Putamen (tissue), 1 donor: ENCODE results near the gene IL17RA.

Experiments
- DNase-seq: peaks from one replicate; pipeline ENCODE4 v3.0.0-alpha.2; 2016; ENCODE audit warnings: low spot score

IL17RA gene

DNA sequence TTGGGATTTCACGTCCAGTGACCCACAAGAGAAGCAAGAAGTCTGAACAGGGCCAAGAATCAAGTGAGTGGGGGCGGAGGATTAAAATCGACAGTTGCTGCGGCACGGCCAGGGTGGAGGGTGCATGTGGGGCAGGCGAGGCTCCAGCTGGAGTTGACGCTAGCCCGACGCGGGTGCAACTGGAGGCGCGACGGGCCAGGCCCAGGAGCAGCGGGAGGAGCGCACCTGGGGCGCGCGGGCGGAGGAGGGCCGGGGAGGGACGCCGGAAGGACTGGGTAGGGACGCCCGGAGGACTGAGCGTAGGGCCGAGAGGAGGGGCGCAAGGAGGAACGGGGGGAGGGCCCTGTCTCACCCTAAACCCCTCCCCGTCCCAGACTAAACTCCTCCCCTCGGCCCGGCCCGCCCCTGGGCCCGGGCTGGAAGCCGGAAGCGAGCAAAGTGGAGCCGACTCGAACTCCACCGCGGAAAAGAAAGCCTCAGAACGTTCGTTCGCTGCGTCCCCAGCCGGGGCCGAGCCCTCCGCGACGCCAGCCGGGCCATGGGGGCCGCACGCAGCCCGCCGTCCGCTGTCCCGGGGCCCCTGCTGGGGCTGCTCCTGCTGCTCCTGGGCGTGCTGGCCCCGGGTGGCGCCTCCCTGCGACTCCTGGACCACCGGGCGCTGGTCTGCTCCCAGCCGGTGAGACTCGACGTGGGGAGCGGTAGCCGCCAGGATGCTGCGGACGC lies at the start of gene IL17RA:
IL17RA (plus strand) TSS at position 447 of the 723 bp plus-strand sequence; CDS start at position 539, 92 bp downstream.
- DNase-seq: peak; percentile 83

DNA sequence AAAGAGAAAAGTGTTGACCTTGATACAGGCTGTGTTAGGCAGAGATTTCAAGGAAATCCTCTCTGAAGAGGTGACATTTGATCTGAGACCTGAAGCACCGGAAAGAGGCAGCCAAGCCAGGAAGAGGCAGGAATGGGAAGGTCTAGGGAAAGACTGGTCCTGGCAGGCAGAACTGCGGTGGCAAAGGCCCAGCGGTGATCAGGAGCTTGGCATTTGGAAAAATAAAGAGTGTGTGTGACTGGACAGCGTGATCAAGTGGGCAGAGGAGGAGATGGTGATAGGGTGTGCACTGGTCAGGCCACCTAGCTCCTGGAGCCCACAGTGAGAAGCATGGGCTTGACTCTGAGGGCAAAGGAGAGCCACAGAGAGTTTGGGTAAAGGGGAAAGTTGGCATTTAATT lies 49.6 kb upstream of the IL17RA start:
- DNase-seq: no peak

- peak; percentile 42 for DNase-seq
Observed at GRCh38 chr22:17035976-17036841, 48.6 kb upstream of the IL17RA start.

GRCh38 chr22:17036842-17037711 lies 47.7 kb upstream of the IL17RA start:
- peak; percentile 35 for DNase-seq

DNA sequence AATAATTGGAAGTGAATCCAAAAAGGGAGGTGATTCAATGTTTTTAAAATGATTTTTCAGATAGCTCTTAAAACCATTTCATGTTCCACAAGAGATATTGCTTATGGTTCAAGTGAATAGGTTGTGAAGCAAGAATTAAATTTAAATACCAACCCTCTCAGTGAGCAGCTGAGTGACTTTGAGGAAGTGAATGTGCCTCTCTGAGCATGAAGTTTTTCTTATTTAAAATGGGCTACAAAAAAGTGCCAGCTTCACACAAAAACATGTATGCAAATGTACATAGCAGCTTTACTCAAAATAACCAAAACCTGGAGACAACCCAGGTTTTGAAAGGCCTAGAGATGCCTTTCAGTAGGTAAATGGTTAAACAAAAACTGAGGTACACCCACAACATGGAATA lies 41.3 kb upstream of the IL17RA start:
- DNase-seq: no peak

DNA sequence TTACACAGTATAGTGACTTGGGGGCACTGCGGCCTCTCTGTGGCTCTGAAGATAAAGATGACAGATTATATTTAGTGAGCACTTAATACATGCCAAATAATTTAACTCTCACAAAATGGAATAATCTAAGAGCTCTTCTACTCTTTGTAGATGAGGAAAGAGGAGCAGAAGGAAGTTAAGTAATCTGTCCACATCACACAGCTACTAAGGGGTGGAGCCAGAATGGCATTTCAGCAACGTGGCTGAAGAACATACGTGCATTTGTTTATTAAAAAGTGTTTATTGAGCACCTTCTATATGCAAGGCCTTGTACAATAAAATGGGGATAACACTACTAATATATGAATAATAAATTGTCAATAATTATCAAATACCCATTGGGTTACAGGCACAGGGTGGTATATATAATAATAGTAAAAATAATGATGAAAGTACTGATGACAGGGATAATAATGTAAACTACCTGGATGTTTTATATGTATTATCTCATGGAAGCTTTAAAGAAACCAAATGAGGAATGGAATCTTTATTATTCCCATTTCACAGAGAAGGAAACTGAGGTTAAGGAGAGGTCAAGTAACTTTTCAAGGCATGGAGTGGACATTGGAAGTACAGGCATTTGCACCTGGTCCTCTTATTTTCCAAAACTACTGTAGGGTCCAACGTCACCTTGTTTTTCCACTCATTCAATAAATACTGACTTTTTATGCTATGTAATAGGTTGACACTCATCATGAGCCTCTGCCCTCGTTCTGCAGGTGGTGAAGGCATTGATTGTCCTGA lies 38.0 kb upstream of the IL17RA start:
- no peak for DNase-seq

DNA sequence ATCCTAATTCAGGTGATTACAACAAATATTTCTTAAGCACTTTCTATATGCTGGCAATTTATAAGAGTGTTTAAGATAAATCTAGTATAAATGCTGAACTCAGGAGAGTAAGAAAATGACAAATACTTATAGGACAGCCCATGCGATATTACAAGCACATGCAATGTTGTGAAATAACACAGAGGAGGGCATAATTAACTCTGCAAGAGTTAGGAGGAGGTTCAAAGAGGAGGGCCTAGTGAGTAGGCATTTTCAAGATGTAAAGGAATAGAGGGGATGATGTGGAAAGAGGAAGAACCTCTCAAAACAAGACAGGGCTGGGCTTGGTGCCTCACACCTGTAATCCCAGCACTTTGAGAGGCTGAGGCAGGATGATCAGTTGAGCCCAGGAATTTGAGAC lies 37.1 kb upstream of the IL17RA start:
- no peak for DNase-seq

- DNase-seq: no peak
Observed at GRCh38 chr22:17056058-17056457, 28.7 kb upstream of the IL17RA start.

DNA sequence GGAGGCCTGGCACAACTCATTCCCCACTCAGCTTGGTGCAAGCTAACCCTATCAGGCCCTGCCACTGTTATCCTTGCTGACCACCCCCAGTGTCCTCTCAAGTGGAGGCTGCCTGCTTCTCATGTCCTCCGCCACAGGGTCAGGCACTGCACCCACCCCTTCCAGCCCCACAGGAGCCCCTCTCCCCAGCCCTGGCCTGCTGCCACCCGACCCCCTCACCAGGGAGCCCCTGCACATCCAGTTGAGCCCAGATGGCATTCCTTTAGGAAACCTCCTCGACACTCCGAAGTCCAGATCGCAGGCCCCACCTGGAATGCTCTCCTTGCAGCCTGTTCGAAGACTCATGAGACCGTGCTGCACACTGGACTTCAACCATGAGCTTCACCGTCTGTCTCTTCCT lies 28.0 kb upstream of the IL17RA start:
- no peak for DNase-seq

GRCh38 chr22:17057959-17058814 lies 26.6 kb upstream of the IL17RA start:
- peak; percentile 67 for DNase-seq

DNA sequence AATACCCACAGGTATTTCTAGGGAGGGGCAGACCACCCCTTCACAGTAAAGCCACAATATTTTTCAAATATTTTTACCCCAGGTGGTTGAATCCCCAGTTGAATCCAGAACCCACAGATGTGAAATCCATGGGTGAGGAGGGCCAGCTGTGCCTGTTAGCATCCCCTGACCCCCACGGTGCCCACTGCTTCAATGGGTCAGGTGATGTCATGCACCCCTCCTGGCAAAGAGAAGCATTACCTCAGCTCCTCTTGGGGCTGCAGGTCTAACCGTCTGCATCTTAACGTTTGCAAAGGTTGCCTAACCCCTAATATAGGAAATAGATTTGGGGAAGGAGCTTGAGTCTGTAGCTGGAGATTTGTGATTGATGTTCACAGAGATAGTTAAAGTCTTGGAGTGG lies 24.7 kb upstream of the IL17RA start:
- no peak for DNase-seq

- DNase-seq: no peak
Observed at GRCh38 chr22:17063411-17064106, 21.2 kb upstream of the IL17RA start.

DNA sequence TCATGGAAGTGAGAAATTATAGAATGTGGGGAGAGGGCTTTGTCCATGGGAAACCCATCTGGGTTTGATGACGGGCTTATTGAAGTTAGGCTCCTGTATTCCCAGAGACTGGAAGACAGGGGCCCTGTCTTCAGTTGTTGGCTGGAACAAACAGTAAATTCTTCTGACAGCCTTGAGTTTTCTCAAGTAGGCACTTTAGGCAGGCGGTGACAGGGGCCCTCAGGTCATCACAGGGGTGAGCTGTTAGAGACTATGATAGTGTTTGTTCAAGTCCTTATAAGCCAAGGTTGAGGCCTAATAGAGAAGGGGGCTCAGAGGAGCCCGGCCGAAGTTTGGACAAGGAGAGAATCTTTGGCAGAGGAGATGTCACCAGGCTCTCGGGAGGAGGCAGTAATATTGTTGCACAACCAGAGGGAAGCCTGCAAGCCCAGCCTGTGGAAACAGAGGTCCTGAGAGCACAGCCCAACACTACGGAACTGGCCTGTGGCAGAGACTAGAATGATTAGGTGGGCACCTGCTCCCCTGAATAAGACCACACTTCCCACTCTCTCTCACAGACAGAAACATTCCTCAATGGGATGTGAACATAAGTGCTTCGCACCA lies 20.2 kb upstream of the IL17RA start:
- DNase-seq: no peak

- DNase-seq: no peak
Observed at GRCh38 chr22:17065433-17065832, 19.4 kb upstream of the IL17RA start.

DNA sequence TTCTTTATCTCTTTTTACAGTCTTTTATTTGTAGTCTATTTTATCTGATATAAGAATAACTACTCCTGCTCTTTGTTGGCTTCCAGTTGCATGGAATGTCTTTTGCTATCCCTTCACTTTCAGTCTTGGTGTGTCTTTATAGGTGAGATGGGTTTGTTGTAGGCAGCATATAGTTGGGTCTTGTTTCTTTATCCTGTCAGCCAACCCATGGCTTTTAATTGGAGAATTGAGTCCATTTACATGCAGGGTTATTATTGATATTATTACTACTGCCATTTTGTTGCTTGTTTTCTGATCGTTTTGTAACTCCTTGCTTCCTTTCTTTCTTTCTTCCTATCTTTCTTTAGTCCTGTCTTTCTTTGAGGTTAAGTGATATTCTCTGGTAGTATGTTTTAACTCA lies 11.9 kb upstream of the IL17RA start:
- no peak for DNase-seq

GRCh38 chr22:17074648-17075002 lies 10.2 kb upstream of the IL17RA start:
- DNase-seq: no peak

DNA sequence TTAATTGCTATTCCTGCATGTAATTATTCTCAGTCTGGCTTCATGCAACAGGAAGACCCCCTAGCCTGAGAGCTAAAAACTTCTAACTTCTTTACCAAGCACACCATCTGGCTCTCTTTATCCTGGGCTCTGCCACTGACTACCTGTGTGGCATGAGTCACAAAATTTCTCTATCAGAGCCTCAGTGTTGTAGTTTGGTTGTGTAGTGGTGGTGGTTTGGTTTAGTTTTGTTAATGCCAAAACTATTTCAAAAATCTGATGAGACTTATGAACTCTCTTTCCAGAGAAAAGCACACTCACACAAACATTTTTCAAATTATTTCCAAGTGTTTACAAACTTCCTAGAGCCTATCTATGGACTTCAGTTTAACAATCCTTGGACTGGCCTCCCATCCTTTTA lies 7.5 kb upstream of the IL17RA start:
- DNase-seq: no peak

- no peak for DNase-seq
Observed at GRCh38 chr22:17079572-17079971, 5.2 kb upstream of the IL17RA start.

DNA sequence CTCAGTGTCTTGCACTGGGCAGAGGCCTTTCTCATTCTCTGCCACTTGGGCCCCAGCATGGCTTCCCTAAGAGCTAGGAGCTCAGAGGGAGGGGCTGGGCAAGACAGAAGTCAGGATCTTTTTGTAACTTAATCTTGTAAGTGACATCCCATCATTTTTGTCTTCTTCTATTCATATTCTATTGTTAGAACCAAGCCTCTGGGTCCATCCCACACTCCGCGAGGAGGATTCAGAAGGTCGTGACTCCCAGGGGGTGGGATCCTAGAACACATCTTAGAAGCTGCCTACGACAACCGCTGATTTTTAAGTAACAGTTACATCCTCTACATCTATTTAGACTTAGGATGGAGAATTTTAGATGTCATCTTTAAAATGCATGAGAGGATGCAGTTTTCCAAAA lies 1.5 kb upstream of the IL17RA start:
- DNase-seq: peak; percentile 79
